GM20000 (cell line): Measurements from ENCODE around the gene PLD5.

Source experiments
- DNase-seq: peaks from one replicate; pipeline ENCODE4 v3.0.0; 2012; ENCODE audit warnings: low spot score
- TF ChIP-seq, protein P1 (sequence below): IDR thresholded peaks from 2 replicates; pipeline ENCODE4 v1.5.1; 2012; ENCODE audit warnings: mild to moderate bottlenecking, control low read depth; ENCODE audit errors: extremely low read depth, missing control alignments

Gene PLD5

DNA sequence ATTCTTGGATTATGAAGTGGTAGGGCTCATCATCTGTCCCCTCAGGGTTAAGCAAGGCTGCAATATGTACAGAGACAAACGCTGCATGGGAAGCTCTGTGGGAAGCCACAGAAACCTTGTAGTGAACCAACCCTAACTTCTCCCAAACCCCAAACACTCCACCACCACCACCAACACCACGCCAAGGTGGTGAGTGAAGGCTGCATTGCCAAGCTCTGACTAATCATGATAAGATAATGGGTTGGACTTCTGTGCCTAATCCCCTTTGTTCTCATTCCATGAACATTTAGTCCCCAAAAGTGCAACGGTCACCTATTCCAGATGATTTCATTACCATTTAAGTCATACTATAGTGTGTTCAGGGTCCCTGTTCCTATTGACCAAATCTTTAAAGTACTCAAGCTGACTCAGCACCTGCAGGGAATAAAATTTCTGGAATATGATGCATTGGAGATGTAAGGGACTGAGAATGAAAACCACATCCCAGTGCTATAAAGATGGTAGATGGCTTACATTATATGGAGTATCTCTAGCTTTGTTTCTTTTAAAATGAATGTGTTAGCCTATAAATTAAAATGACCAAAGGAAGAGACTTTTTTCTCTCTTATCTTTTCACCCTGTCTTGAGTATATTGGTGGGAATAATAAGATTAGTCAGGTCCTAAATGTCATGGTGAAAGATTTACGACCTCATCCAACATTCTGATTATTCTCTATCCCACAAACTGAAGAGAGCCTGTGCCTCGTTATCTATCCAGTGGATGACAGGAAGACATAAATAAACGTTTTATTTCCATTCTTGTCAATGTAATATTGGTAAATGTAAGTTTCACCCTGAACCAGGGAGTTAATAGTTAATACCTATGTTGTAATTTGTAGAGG, 22.6 kb upstream of the PLD5 start:
- TF ChIP-seq, protein P1, sequence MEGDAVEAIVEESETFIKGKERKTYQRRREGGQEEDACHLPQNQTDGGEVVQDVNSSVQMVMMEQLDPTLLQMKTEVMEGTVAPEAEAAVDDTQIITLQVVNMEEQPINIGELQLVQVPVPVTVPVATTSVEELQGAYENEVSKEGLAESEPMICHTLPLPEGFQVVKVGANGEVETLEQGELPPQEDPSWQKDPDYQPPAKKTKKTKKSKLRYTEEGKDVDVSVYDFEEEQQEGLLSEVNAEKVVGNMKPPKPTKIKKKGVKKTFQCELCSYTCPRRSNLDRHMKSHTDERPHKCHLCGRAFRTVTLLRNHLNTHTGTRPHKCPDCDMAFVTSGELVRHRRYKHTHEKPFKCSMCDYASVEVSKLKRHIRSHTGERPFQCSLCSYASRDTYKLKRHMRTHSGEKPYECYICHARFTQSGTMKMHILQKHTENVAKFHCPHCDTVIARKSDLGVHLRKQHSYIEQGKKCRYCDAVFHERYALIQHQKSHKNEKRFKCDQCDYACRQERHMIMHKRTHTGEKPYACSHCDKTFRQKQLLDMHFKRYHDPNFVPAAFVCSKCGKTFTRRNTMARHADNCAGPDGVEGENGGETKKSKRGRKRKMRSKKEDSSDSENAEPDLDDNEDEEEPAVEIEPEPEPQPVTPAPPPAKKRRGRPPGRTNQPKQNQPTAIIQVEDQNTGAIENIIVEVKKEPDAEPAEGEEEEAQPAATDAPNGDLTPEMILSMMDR: no peak
- no peak for DNase-seq

DNA sequence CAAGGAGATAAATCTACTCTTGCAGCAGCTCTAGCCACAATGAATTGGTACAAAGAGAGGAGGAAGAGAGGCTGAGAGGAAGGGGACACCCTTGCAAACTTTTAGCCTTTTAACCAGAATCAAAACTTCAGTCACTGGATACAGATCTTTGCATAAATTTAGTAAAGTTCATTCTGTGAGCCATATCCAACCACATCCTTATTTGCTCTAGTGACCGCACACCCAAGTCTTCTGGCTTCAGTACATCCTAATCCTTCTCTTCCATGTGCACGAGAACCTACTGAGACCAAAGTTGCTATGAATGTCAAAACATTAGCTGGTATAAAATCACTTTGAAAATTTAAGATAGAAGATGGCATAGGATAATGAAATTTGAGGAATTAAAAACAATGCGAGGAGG, 21.9 kb upstream of the PLD5 start:
- TF ChIP-seq, protein P1: no peak
- DNase-seq: no peak

DNA sequence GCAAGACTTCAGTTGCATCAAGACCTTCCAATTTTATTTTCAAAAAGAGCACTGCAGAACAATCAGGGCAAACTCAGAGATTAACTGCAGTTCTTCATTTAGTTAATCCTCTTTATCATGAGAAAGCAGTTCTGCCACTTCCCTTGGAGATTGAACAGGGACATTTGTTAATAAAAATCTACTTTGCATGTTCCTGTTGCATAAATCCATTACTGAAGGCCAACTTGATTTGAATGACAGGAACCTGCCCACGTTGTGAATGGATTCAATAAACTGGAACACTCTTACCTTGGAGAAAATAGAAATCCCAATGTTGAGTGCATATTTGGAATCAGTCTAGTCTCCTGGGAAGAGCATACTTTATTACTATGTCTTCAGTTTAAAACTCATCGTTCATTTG, 19.6 kb upstream of the PLD5 start:
- DNase-seq: no peak
- TF ChIP-seq, protein P1: no peak

DNA sequence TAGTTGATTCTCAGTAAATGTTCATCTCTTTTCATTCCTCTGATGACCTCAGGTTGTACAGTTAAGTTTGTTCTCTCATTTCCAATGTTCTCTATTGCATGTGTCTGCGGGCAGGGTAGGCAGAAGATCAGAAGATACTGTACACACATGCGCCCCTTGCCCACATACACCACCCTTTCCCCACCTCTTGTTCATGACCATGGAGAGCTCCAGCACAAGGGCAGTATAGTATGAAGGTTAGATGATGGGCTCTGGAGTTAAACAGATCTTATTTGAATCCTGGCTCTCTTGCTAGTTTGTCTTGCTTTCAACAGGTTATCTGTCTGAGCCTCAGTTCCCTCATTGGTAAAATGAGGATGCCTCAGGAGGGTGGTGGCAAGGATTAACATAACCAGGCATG, 17.8 kb upstream of the PLD5 start:
- no peak for DNase-seq
- TF ChIP-seq, protein P1: no peak

DNA sequence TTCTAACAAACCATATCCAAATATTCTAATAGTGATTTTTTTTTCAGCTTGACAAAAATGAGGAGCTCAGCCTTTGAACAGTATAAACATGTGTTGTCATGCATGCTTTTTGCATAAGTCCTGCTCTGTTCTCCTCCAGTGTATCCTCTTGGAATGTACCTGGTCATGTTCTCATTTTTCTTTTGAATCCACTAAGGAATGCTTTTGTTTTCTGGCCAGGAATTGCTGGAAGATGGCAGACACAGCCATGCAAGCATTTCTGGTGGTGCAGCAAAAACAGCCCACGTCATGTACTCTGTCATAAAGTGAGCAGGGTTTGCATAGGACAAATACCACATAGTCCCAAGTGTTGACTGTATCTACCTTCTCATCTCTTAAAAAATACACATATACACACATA, 11.5 kb upstream of the PLD5 start:
- TF ChIP-seq, protein P1: no peak
- no peak for DNase-seq

DNA sequence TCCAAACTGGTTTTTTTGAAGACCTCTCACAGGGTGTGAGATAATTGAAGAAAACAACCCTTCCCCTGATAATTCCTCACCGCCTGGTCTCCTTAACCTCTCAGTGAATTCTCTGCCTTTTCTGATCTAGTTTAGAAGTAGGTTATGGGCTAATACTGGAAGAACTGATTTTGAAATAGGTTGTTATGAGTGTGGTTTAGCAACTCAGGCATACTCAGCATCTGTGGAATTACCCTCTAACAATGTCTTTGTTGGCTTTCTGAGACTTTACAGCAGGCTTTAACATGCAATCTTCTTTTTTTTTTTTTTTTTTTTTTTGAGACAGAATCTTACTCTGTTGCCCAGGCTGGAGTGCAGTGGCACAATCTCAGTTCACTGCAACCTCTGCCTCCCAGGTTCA, 10.3 kb upstream of the PLD5 start:
- DNase-seq: no peak
- TF ChIP-seq, protein P1: no peak

DNA sequence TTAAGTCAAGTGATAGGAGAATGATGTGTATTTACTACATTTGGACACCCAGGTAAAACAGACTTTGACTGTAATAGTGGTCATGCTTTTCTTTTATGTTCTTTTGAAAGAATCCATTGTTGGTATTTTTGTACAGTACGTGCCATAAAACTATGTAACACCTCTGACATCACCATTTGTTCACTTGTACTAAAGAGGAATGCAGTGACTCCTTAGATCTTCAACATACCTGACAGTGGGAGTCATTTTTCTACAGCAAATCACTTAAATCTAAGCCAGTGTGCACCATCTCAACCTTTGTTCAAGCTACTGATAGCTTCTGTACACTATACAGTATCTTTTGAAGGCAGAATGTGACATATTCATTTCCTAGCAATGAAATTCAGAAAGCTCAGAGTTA, 6.3 kb upstream of the PLD5 start:
- TF ChIP-seq, protein P1: no peak
- DNase-seq: no peak
